Stimulated activated naive CD4-positive, alpha-beta T cell treated with Interleukin-2 at 50 U/mL for 16 hours (primary cell): Measurements from ENCODE around the gene ARHGAP22.
"Not testable (repeated sequence)": the region's sequence is repeated elsewhere in the genome, so short reads cannot be mapped to it uniquely, and the experiment has no call there.

Source experiments
- DNase-seq: peaks from one replicate; lab custom pipeline; 2025; lab: John Stamatoyannopoulos, UW

ARHGAP22 gene

DNA sequence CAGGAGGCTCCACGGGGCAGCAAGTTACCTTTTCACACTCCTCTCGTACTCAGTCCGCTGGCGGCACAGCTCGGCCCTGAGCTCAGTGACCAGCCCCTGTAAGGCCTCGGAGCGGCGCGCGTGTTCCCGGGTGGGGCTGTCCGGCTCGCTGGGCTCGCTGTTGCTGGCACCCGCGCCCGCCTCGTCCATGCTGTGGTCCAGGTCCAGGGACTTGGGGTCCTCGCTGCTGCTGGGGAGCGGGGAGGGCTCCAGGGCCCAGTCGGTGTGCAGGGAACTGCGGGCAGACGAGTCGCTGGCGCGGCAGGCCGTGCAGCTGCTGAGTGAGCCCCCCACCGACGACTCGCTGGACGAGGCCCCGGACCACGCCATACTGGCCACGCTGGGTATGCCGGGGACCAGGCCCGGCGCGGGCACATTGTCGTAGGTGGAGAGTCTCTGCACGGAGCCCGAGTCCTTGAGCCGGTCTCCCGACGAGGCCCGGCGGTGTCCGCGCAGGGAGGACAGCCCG lies 154.6 kb downstream of the ARHGAP22 start:
- DNase-seq, result no peak

DNA sequence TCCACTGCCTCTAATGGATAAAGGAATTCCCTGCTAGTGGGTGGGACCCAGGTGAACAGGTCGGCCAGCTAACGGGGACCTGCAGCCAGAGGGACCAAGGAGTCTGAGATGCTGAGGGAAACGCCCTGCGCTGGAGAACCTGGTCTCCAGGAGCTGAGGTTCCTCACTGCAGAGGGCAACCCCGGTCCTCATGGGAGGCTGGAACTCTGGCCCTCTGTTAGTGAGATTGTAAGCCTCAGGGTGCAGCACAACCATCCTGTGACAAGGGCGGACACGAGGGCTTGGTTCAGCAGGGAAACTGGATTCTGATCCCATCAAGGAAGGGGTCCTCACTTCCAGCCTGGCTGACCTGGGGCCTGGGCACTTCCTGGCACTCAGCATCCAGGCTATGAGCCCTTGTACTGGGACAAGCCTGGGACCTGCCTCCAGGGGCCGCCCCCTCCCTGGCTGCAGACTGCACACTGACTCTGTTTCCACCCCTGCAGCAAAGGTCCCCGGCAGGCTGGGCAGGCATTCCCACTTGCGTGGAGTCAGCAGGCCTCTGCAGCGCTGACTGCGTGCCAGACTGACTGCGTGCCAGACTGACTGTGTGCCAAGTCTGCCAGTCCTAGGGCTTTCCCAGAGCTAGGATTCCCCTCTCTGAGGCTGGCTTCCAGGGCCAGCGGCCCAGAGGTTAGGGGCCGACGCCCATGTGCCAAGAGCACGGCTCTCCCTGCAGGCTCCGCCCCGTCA lies 155.2 kb downstream of the ARHGAP22 start:
- DNase-seq, result no peak

DNA sequence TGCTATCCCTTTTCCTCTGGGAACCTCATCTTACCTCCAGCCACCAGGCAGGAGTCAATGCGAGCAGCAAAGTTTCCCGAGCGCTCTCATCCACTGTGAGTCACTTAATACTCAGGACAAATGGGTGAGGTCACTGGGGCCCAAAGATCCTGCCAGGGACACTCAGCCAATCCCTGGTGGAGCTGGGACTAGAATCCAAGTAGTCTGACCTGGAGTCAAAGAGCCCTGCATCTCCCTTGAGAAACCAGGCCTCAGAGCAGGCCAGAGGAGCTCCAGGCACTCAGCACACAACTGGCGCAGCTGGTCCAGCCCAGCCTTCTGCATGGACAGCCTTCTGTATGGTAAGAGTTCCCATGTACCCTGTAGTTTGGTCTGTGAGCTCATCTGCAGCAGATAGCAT lies 156.1 kb downstream of the ARHGAP22 start:
- no peak for DNase-seq

GRCh38 chr10:48447356-48448215 lies 157.3 kb downstream of the ARHGAP22 start:
- no peak for DNase-seq

- DNase-seq, result no peak
Observed at GRCh38 chr10:48446785-48447184, 158.1 kb downstream of the ARHGAP22 start.

GRCh38 chr10:48445932-48446331 lies 158.9 kb downstream of the ARHGAP22 start:
- no peak for DNase-seq

GRCh38 chr10:48444861-48445841 lies 159.7 kb downstream of the ARHGAP22 start:
- no peak for DNase-seq

DNA sequence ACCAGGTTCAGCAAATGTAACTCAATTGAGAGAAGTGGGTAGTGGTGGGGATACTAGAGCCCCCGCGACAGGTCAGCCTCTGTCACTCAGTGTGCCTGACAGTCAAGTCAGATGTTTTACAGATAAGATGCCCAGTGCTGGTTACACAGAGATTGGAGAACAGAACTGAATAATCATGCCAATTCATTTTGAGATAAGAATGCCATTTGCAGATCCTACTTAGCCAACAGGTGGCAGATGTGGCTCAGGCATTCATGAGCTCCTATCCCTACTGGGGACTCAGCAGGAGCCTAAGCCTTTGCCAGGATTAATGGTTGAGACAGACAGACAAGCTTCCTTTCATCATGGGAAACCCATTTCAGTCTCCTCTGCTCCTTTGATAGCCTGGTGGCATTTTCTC lies 160.6 kb downstream of the ARHGAP22 start:
- DNase-seq, result no peak

GRCh38 chr10:48442809-48443177 lies 162.1 kb downstream of the ARHGAP22 start:
- no peak for DNase-seq

GRCh38 chr10:48442090-48442808 lies 162.6 kb downstream of the ARHGAP22 start:
- no peak for DNase-seq

DNA sequence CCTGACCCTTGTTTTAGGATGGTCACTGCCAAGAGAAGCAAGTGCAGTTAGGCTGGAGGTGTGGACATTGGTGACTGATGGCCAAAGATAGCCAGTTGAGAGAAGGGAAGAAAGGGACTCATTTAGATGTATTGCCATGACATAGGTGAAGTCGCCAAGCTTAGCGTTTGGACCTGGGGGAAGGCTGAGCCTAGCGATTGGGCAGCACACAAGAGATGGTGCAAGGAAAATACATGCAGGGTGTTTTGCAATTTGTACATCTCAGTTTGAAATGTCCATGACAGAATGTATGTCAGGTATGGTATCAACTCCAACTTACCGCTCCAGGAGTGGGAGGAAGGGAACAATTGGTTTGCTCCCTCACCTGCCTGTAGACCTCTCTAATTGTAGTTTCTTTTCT lies 164.1 kb downstream of the ARHGAP22 start:
- DNase-seq, result no peak

- DNase-seq, result no peak
Observed at GRCh38 chr10:48439581-48440041, 165.3 kb downstream of the ARHGAP22 start.

- no peak for DNase-seq
Observed at GRCh38 chr10:48439031-48439430, 165.8 kb downstream of the ARHGAP22 start.

- no peak for DNase-seq
Observed at GRCh38 chr10:48437546-48437945, 167.3 kb downstream of the ARHGAP22 start.

GRCh38 chr10:48431871-48432270 lies 173.0 kb downstream of the ARHGAP22 start:
- no peak for DNase-seq

DNA sequence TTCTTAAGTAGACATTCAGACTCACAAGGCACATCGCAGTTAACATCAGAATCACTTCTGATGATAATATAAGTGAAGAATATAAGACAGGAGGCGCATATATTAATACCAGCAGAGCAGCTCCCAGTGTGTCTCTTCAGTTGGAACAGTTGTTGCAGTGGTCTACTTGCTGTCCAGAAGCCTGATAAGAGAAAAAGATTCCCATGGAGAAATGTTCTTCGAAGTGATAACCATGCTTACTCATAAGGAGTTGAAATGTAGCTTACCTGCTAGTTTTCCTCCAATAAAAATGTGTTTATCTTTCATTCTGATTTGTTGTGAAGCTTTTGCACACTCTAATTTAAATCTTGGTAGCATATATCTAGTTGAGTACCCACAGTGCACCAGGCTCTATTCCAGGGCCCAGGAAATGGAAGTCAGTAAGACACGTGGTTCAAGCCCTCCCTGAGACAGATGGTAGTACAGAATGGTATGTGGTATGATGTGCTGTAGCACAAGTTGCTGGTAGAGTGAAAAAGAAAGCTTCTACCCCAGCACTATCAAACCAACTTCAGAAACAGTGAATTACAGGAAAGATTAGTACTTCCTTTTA lies 174.4 kb downstream of the ARHGAP22 start:
- DNase-seq, result no peak

DNA sequence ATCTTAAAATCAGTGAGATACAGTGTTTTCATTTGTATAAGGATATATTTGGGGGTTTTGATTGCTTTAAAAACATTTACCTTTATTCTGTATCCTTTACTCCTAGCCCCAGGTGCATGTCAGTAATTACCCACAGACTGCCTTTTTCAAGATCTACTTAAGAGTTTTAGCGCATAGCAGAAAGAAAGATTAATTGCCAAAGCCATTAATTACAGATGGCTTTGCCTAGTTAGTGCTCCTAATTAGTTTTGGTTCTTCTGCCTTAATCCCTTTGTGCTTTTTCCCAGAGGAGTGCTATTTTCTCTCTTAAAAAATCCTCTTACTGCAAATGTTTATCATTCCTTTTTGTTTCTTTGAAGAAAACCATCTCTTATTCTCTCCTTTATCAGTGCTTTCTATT lies 175.6 kb downstream of the ARHGAP22 start:
- DNase-seq, result no peak

- DNase-seq, result no peak
Observed at GRCh38 chr10:48428896-48429295, 176.0 kb downstream of the ARHGAP22 start.

- no peak for DNase-seq
Observed at GRCh38 chr10:48423884-48424283, 181.0 kb downstream of the ARHGAP22 start.

GRCh38 chr10:48421862-48422261 lies 183.0 kb downstream of the ARHGAP22 start:
- not testable (repeated sequence) for DNase-seq

GRCh38 chr10:48419714-48420113 lies 185.2 kb downstream of the ARHGAP22 start:
- DNase-seq, result no peak
